Glutamatergic neuron (in vitro differentiated cells): Measurements from ENCODE around the gene OTOGL. TPM values are rescaled to one million over a fixed set of nuclear protein-coding genes. Genes with fewer than 3 reads are reported as not detected.

Experiments
- DNase-seq: peaks from one replicate; pipeline ENCODE4 v3.0.0; 2022
- H3K27ac Mint-ChIP-seq: one replicate; pipeline ENCODE4 v1.8.0; 2020; ENCODE audit warnings: mild to moderate bottlenecking, mixed read lengths, inconsistent platforms; ENCODE audit not compliant: unreplicated experiment
- H3K27me3 Mint-ChIP-seq: one replicate; pipeline ENCODE4 v1.8.0; 2020; ENCODE audit warnings: mild to moderate bottlenecking, moderate library complexity, mixed read lengths, inconsistent platforms; ENCODE audit not compliant: unreplicated experiment
- H3K36me3 Mint-ChIP-seq: one replicate; pipeline ENCODE4 v1.8.0; 2020; ENCODE audit warnings: mild to moderate bottlenecking, mixed read lengths, inconsistent platforms; ENCODE audit not compliant: unreplicated experiment
- H3K4me1 Mint-ChIP-seq: one replicate; pipeline ENCODE4 v1.8.0; 2020; ENCODE audit warnings: mild to moderate bottlenecking, low read depth, mixed read lengths, inconsistent platforms; ENCODE audit not compliant: unreplicated experiment
- H3K4me3 Mint-ChIP-seq: one replicate; pipeline ENCODE4 v1.8.0; 2020; ENCODE audit warnings: mild to moderate bottlenecking, mixed read lengths, inconsistent platforms; ENCODE audit not compliant: unreplicated experiment
- H3K9me3 Mint-ChIP-seq: one replicate; pipeline ENCODE4 v1.8.0; 2020; ENCODE audit warnings: mild to moderate bottlenecking, moderate library complexity, mixed read lengths, inconsistent platforms; ENCODE audit not compliant: unreplicated experiment
- total RNA-seq: library from RNA; stranded (reverse); fragmentation: NEBNext Ultra II Directional; extraction: Animal tissue kit (Norgen Biotek cat#: 25700); gene quantifications from one replicate; pipeline ENCODE4 v1.2.1, GENCODE V29; 2021; ENCODE audit not compliant: unreplicated experiment
- TF ChIP-seq, protein P1 (sequence below): fragments of 200-600 bp; sonication (generic); IDR thresholded peaks from one replicate; pipeline ENCODE4 v1.5.0; 2021; ENCODE audit not compliant: partially characterized antibody, unreplicated experiment

The OTOGL gene
- total RNA-seq, 1 donor from 2014 or later: 0.83 TPM

DNA sequence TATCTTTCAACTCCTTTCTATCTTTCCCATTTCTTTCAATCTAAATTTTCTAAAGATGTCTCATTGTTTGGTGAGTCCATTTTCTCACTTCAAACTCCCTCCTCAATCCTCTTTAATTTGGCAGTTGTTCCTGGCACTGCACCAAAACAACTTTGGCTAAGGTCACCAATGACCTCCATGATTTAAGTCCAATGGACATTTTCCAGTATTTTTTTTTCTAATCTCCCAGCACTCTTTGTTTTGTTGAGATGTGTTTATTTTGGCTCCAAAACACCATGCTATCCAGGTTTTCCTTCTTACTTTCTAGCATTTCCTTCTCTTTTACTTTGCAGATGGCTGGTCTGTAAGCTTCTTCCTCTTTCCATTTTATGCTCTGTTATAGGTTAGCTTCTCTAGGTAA, 42.5 kb upstream of the OTOGL start:
- DNase-seq: no peak
- no peak overlapping the region for H3K4me3 Mint-ChIP-seq
- H3K27me3 Mint-ChIP-seq: no peaks in the 10 kb centered on the region
- no peaks in the 10 kb centered on the region for H3K9me3 Mint-ChIP-seq
- H3K27ac Mint-ChIP-seq: no peak overlapping the region
- H3K4me1 Mint-ChIP-seq: no peaks in the 10 kb centered on the region
- TF ChIP-seq, protein P1, sequence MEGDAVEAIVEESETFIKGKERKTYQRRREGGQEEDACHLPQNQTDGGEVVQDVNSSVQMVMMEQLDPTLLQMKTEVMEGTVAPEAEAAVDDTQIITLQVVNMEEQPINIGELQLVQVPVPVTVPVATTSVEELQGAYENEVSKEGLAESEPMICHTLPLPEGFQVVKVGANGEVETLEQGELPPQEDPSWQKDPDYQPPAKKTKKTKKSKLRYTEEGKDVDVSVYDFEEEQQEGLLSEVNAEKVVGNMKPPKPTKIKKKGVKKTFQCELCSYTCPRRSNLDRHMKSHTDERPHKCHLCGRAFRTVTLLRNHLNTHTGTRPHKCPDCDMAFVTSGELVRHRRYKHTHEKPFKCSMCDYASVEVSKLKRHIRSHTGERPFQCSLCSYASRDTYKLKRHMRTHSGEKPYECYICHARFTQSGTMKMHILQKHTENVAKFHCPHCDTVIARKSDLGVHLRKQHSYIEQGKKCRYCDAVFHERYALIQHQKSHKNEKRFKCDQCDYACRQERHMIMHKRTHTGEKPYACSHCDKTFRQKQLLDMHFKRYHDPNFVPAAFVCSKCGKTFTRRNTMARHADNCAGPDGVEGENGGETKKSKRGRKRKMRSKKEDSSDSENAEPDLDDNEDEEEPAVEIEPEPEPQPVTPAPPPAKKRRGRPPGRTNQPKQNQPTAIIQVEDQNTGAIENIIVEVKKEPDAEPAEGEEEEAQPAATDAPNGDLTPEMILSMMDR: no peak
- H3K36me3 Mint-ChIP-seq: no peaks in the 10 kb centered on the region

DNA sequence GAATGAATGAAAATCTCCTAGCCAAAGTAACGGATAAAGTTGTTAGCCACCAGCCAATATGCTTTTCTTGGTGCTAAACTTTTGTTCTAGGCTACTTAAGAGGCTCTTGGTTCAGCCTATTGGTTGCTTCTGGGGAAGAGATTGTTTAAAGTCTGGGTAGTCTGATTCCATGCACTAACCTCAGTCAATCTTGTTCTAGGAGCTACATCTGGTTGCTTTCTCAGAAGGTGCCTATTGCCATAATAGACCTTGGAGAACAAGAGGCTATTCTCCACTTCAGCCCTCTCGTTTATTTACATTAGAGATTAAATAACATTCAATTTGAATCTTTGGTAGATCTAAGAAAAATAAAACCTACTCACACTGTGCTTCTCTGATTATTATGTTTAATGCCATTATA, 40.8 kb upstream of the OTOGL start:
- no peak overlapping the region for H3K27ac Mint-ChIP-seq
- H3K9me3 Mint-ChIP-seq: no peaks in the 10 kb centered on the region
- H3K4me1 Mint-ChIP-seq: no peaks in the 10 kb centered on the region
- H3K4me3 Mint-ChIP-seq: no peak overlapping the region
- H3K27me3 Mint-ChIP-seq: no peaks in the 10 kb centered on the region
- DNase-seq: no peak
- TF ChIP-seq, protein P1: no peak
- no peaks in the 10 kb centered on the region for H3K36me3 Mint-ChIP-seq

DNA sequence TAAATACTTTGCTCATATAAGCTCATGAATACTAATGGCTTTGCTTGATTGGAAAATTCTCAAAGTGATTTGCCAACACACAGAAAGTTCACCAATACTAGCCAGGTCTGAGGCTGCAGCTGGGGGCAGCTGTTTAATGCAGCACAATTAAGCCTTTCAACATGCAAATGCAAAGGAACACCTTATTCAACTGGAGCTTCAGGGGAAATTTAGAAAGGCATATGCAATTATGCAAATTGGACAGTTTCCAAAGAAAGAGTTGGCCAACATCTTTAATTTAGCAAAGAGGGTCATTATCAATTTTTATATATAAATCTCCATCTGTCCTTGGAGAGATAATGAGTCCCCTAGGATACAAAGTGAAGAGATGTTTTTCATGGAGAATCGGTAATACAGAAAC, 40.2 kb upstream of the OTOGL start:
- no peaks in the 10 kb centered on the region for H3K36me3 Mint-ChIP-seq
- H3K4me1 Mint-ChIP-seq: no peaks in the 10 kb centered on the region
- H3K27me3 Mint-ChIP-seq: no peaks in the 10 kb centered on the region
- no peak overlapping the region for H3K27ac Mint-ChIP-seq
- no peak overlapping the region for H3K4me3 Mint-ChIP-seq
- H3K9me3 Mint-ChIP-seq: no peaks in the 10 kb centered on the region
- TF ChIP-seq, protein P1: no peak
- no peak for DNase-seq

DNA sequence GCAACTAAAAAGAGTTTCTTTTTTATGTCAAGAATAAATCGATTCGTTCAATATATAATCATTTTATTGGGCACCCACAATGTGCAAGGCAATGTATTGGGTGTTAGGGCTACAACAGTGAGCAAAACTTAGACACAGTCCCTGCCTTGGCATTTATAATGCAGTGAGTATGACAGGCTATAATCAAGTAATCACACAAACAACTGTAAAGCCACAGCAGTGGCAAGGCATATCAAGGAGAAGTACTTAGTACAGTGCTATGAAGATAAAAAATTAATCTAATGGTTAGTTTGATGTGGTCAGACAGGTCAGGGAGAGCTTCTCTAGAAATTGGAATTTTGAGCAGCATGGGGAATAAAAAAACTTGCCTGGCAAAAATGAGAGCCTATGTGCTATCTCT, 39.5 kb upstream of the OTOGL start:
- Mint-ChIP-seq H3K9me3 (no peaks in the 10 kb centered on the region), H3K27me3 (no peaks in the 10 kb centered on the region), H3K4me1 (no peaks in the 10 kb centered on the region), H3K4me3 (no peak overlapping the region), H3K36me3 (no peaks in the 10 kb centered on the region), H3K27ac (no peak overlapping the region)
- TF ChIP-seq, protein P1: no peak
- no peak for DNase-seq

DNA sequence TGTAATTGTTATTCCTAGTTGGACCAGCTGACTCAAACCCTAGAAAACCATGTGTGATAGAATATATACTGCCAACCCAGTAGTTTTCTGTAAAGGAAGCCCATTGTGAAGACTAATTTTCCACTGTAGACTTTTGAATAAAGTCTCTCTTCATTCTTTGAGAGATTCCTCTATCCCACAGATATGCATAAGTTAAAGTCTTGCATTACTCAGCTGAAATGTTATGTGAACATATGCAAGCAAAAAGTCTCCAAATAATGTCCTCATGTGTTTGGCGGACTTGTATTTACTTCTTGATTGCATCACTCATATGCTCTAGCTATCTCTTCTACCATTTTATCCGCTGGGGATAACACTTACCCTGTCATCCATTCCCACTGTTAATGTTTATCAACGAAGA, 35.1 kb upstream of the OTOGL start:
- H3K4me3 Mint-ChIP-seq: no peak overlapping the region
- TF ChIP-seq, protein P1: no peak
- no peaks in the 10 kb centered on the region for H3K27me3 Mint-ChIP-seq
- H3K9me3 Mint-ChIP-seq: no peaks in the 10 kb centered on the region
- H3K27ac Mint-ChIP-seq: no peak overlapping the region
- H3K36me3 Mint-ChIP-seq: no peaks in the 10 kb centered on the region
- no peaks in the 10 kb centered on the region for H3K4me1 Mint-ChIP-seq
- no peak for DNase-seq
